ENCODE results near the gene LRIG3. TPM values are rescaled to one million over a fixed set of nuclear protein-coding genes. Genes with fewer than 3 reads are reported as not detected.

Gene LRIG3
- total and polyA plus RNA-seq, 4 donors: 2.9 to 17.0 (median 10.7) TPM

- TF ChIP-seq EGR1 (IDR thresholded peaks at IDR 0.05; ENCODE audit: low read depth in 2 of 2): no peak
- no peak for TF ChIP-seq RAD21 (IDR thresholded peaks at IDR 0.05)
- TF ChIP-seq HNF4A (conservative IDR thresholded peaks at IDR 0.05): no peak
- TF ChIP-seq CTCF (IDR thresholded peaks at IDR 0.05; ENCODE audit: low read depth, low read length, missing input control): no peak
- no peak for TF ChIP-seq GABPA (IDR thresholded peaks at IDR 0.05 in 1 of 2, conservative IDR thresholded peaks at IDR 0.05 in 1 of 2)
- TF ChIP-seq ZBTB33 (IDR thresholded peaks at IDR 0.05): no peak
- H3K9ac ChIP-seq (ENCODE audit: low read depth in 1 of 2, low read length in 2 of 2): no peak overlapping the region
- H3K9me3 ChIP-seq (ENCODE audit: control insufficient read depth in 4 of 4, low read length in 3 of 4): no peaks in the 10 kb centered on the region
- H3K27ac ChIP-seq (ENCODE audit: low read depth in 1 of 2, low read length in 2 of 2): no peak overlapping the region
- no peak overlapping the region for H3K4me3 ChIP-seq (ENCODE audit: low read depth in 1 of 3, low read length in 3 of 3)
- no peaks in the 10 kb centered on the region for H3K27me3 ChIP-seq (ENCODE audit: control insufficient read depth in 4 of 4, insufficient read depth in 4 of 4, low read length in 3 of 4)
- peaks cover 1 to 19% (median 14%) of the 10 kb centered on the region in 4 donors for H3K4me1 ChIP-seq (ENCODE audit: control insufficient read depth in 4 of 4, insufficient read depth in 4 of 4, low read length in 3 of 4)
- no peak for DNase-seq (ENCODE audit: low spot score)
- WGBS: 97% methylated on average over 3 of the region's 3 CpGs
- peaks cover 2 to 28% (median 17%) of the 10 kb centered on the region in 4 donors for H3K36me3 ChIP-seq (ENCODE audit: control insufficient read depth in 4 of 4, insufficient read depth in 3 of 4, low read depth in 1 of 4, low read length in 3 of 4)
Observed at GRCh38 chr12:58886474-58886873, 33.8 kb downstream of the LRIG3 start.

- Histone ChIP-seq H3K9me3 (ENCODE audit: control insufficient read depth in 4 of 4, low read length in 3 of 4) (no peaks in the 10 kb centered on the region), H3K36me3 (ENCODE audit: control insufficient read depth in 4 of 4, insufficient read depth in 3 of 4, low read depth in 1 of 4, low read length in 3 of 4) (peaks cover 2 to 39% (median 23%) of the 10 kb centered on the region in 4 donors), H3K9ac (ENCODE audit: low read depth in 1 of 2, low read length in 2 of 2) (no peak overlapping the region), H3K4me1 (ENCODE audit: control insufficient read depth in 4 of 4, insufficient read depth in 4 of 4, low read length in 3 of 4) (peaks cover 1 to 19% (median 14%) of the 10 kb centered on the region in 4 donors), H3K27me3 (ENCODE audit: control insufficient read depth in 4 of 4, insufficient read depth in 4 of 4, low read length in 3 of 4) (no peaks in the 10 kb centered on the region), H3K27ac (ENCODE audit: low read depth in 1 of 2, low read length in 2 of 2) (no peak overlapping the region), H3K4me3 (ENCODE audit: low read depth in 1 of 3, low read length in 3 of 3) (no peak overlapping the region)
- TF ChIP-seq NR2F2 (IDR thresholded peaks at IDR 0.05): no peak
- no peak for TF ChIP-seq EGR1 (IDR thresholded peaks at IDR 0.05; ENCODE audit: low read depth in 2 of 2)
- no peak for TF ChIP-seq MAX (IDR thresholded peaks at IDR 0.05)
- no peak for TF ChIP-seq ZBTB33 (IDR thresholded peaks at IDR 0.05)
- no peak for TF ChIP-seq GABPA (IDR thresholded peaks at IDR 0.05 in 1 of 2, conservative IDR thresholded peaks at IDR 0.05 in 1 of 2)
- TF ChIP-seq FOXA2 (IDR thresholded peaks at IDR 0.05): no peak
- 92% methylated on average over 4 of the region's 4 CpGs for WGBS
- DNase-seq (ENCODE audit: low spot score): no peak
Observed at GRCh38 chr12:58884916-58885315, 35.4 kb downstream of the LRIG3 start.

All from liver (tissue), 9 donors.